SU-DHL-6 (cell line): Measurements from ENCODE around the gene NUP205.

Source experiments
- H2AFZ ChIP-seq: fragments of 200-600 bp; sonication (generic); 2 replicates; pipeline ENCODE4 v1.6.1; 2014; ENCODE audit warnings: low read depth, mild to moderate bottlenecking, moderate library complexity, mixed read lengths, antibody characterized with exemption, low read length; ENCODE audit not compliant: severe bottlenecking
- H3F3A ChIP-seq: fragments of 200-600 bp; shearing (Covaris generic); 2 replicates; pipeline ENCODE4 v1.6.0; 2016; ENCODE audit warnings: antibody characterized with exemption, mild to moderate bottlenecking; ENCODE audit not compliant: insufficient read depth
- H3K27ac ChIP-seq: fragments of 200-600 bp; sonication (generic); 2 replicates; pipeline ENCODE4 v1.5.1; 2016; ENCODE audit warnings: low read depth, mild to moderate bottlenecking, low read length, moderate library complexity, mixed read lengths
- H3K27me3 ChIP-seq: fragments of 200-600 bp; sonication (generic), shearing (Covaris generic); 2 replicates; pipeline ENCODE4 v1.6.0; 2014; ENCODE audit warnings: mild to moderate bottlenecking, low read length
- H3K36me3 ChIP-seq: fragments of 200-600 bp; sonication (generic); 2 replicates; pipeline ENCODE4 v1.6.1; 2014; ENCODE audit warnings: mild to moderate bottlenecking, low read length, mixed read lengths
- H3K4me2 ChIP-seq: fragments of 300-600, 200-600 bp; shearing (Covaris generic), sonication (generic); 2 replicates; pipeline ENCODE4 v1.6.0; 2014; ENCODE audit warnings: low read length, low read depth, mild to moderate bottlenecking; ENCODE audit not compliant: poor library complexity, severe bottlenecking
- H3K4me3 ChIP-seq: fragments of 200-600 bp; sonication (generic); 2 replicates; pipeline ENCODE4 v1.5.1; 2014; ENCODE audit warnings: antibody characterized with exemption, low read length, mild to moderate bottlenecking, mixed read lengths; ENCODE audit not compliant: insufficient read depth, poor library complexity, severe bottlenecking
- H3K79me2 ChIP-seq: fragments of 200-600 bp; sonication (generic); 2 replicates; pipeline ENCODE4 v1.6.1; 2014; ENCODE audit warnings: mild to moderate bottlenecking, low read length, moderate library complexity; ENCODE audit not compliant: insufficient read depth
- H3K9ac ChIP-seq: fragments of 200-600 bp; sonication (generic); 2 replicates; pipeline ENCODE4 v1.7.0; 2014; ENCODE audit warnings: mild to moderate bottlenecking, low read length
- H3K9me2 ChIP-seq: fragments of 200-600 bp; sonication (generic); replicated peaks from 2 replicates; pipeline ENCODE4 v1.6.1; 2014; ENCODE audit warnings: low read length; ENCODE audit not compliant: insufficient read depth
- H3K9me3 ChIP-seq: fragments of 200-600 bp; sonication (generic); 2 replicates; pipeline ENCODE4 v1.6.1; 2014; ENCODE audit warnings: low read length, mixed read lengths; ENCODE audit not compliant: insufficient read depth
- H4K20me1 ChIP-seq: fragments of 200-600 bp; sonication (generic); 2 replicates; pipeline ENCODE4 v1.6.1; 2014; ENCODE audit warnings: low read depth, mild to moderate bottlenecking, antibody characterized with exemption, low read length, moderate library complexity, mixed read lengths
- EZH2phosphoT487 ChIP-seq: fragments of 200-600 bp; sonication (generic), shearing (Covaris generic); conservative IDR thresholded peaks from 2 replicates; pipeline ENCODE4 v1.6.1; 2018; ENCODE audit warnings: mild to moderate bottlenecking, antibody characterized with exemption, low read length, moderate library complexity, mixed read lengths
- TF ChIP-seq, protein P1 (sequence below): fragments of 200-600 bp; sonication (generic); IDR thresholded peaks from one replicate; pipeline ENCODE4 v1.5.1; 2017; ENCODE audit warnings: antibody characterized with exemption, mild to moderate bottlenecking, low read length, moderate library complexity; ENCODE audit not compliant: insufficient read depth, poor library complexity, severe bottlenecking

The NUP205 gene

DNA sequence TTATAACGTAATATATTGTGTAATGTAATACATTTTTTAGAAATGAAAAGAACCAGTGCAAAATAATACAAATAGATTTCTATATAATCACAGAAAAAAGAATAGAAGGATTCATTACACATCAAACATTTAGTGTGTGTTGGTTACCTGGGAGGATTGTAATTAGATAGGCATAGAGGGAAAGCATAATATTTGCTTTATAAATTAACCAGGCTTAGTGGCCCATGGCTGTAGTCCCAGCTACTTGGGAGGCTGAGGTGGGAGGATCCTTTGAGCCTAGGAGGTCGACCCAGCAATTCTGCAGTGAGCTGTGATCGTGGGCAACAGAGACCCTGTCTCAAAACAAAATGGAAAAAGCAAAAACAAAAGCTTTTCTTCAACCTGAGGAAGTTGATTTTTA, 42.9 kb upstream of the NUP205 start:
- Histone ChIP-seq H3K27ac (no peak overlapping the region), H3K4me2 (no peak overlapping the region), H3K9me3 (no peaks in the 10 kb centered on the region), H3K9ac (no peak overlapping the region), H3K36me3 (no peaks in the 10 kb centered on the region), H3K4me3 (no peak overlapping the region), H2AFZ (no peak overlapping the region), H3K27me3 (no peaks in the 10 kb centered on the region), H3K79me2 (no peaks in the 10 kb centered on the region), H3K9me2 (no peaks in the 10 kb centered on the region), H4K20me1 (no peaks in the 10 kb centered on the region), H3F3A (peaks cover 9% of the 10 kb centered on the region; the same call in 1 of the 2 replicates)
- TF ChIP-seq, protein P1, sequence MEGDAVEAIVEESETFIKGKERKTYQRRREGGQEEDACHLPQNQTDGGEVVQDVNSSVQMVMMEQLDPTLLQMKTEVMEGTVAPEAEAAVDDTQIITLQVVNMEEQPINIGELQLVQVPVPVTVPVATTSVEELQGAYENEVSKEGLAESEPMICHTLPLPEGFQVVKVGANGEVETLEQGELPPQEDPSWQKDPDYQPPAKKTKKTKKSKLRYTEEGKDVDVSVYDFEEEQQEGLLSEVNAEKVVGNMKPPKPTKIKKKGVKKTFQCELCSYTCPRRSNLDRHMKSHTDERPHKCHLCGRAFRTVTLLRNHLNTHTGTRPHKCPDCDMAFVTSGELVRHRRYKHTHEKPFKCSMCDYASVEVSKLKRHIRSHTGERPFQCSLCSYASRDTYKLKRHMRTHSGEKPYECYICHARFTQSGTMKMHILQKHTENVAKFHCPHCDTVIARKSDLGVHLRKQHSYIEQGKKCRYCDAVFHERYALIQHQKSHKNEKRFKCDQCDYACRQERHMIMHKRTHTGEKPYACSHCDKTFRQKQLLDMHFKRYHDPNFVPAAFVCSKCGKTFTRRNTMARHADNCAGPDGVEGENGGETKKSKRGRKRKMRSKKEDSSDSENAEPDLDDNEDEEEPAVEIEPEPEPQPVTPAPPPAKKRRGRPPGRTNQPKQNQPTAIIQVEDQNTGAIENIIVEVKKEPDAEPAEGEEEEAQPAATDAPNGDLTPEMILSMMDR, result no peak
- TF ChIP-seq EZH2phosphoT487, result no peak

DNA sequence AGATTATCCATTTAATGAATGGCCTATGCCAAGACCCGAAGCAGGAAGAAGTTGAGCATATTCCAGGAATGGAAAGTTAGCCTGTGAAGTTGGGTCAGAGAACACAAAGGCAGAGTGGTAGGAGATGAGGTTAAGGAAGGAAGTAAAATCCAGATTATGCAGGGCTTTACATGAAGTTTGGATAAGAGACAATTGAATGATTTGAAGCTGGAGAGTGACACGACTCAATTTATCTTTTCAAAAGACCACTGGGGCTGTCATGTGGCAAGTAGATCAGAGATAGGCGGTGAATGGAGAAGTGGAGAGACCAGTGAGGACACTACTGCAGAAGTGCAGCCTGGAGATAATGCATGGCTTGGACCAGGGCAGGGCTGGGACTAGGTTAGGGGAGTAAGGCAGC, 40.7 kb upstream of the NUP205 start:
- no peak overlapping the region for H3K9ac ChIP-seq
- no peaks in the 10 kb centered on the region for H4K20me1 ChIP-seq
- TF ChIP-seq, protein P1, result no peak
- TF ChIP-seq EZH2phosphoT487, result no peak
- H3K9me3 ChIP-seq, result no peaks in the 10 kb centered on the region
- no peak overlapping the region for H3K4me2 ChIP-seq
- no peak overlapping the region for H3K27ac ChIP-seq
- H3K9me2 ChIP-seq, result no peaks in the 10 kb centered on the region
- no peak overlapping the region for H2AFZ ChIP-seq
- no peaks in the 10 kb centered on the region for H3K36me3 ChIP-seq
- no peak overlapping the region for H3K4me3 ChIP-seq
- no peaks in the 10 kb centered on the region for H3K79me2 ChIP-seq
- peaks cover 3% of the 10 kb centered on the region; the same call in 1 of the 2 replicates for H3F3A ChIP-seq
- H3K27me3 ChIP-seq, result no peaks in the 10 kb centered on the region

DNA sequence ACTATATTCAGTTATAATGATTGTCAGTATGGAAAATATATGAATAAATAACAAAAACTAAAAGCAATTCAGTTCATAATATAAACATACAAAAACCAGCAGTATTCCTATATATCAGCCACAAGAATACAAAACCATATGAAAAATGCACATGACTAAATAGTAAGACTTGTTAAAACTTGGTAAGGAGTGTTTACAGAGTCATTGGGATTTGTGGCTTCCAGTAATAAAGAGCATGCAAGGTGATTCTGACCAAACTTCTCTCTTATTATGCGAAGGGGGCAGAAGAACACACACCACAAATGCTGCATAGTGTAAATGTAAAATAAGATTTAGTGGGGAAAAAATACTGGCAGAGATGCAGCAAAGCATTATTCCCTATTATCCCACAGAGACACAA, 39.0 kb upstream of the NUP205 start:
- Histone ChIP-seq H3K4me2 (no peak overlapping the region), H3K27ac (no peak overlapping the region), H3K4me3 (no peak overlapping the region), H3K9me2 (no peaks in the 10 kb centered on the region), H3K79me2 (no peaks in the 10 kb centered on the region), H3F3A (0 out of 2 replicates have a peak, but pooled peaks cover 3% of the 10 kb centered on the region), H3K9me3 (no peaks in the 10 kb centered on the region), H3K27me3 (no peaks in the 10 kb centered on the region), H4K20me1 (no peaks in the 10 kb centered on the region), H2AFZ (no peak overlapping the region), H3K9ac (no peak overlapping the region), H3K36me3 (no peaks in the 10 kb centered on the region)
- TF ChIP-seq EZH2phosphoT487, result no peak
- TF ChIP-seq, protein P1, result no peak
